Smooth muscle cell (in vitro differentiated cells): ENCODE measurements around the gene HOXA7. TPM values are rescaled to one million over a fixed set of nuclear protein-coding genes. Genes with fewer than 3 reads are reported as not detected.

ENCODE experiments used
- DNase-seq: peaks from one replicate; lab custom pipeline; 2025; ENCODE audit not compliant: unreplicated experiment; lab: John Stamatoyannopoulos, UW
- H2AFZ ChIP-seq: fragments of 200-600 bp; sonication (generic); 2 replicates; pipeline ENCODE4 v1.6.0; 2016; ENCODE audit warnings: antibody characterized with exemption, low read depth, mild to moderate bottlenecking
- H3F3A ChIP-seq: fragments of 200-600 bp; sonication (generic); 2 replicates; pipeline ENCODE4 v1.6.0; 2017; ENCODE audit warnings: antibody characterized with exemption, low read depth
- H3K27ac ChIP-seq: fragments of 200-600 bp; sonication (generic); 2 replicates; pipeline ENCODE4 v1.5.1; 2016; ENCODE audit warnings: low read depth, mild to moderate bottlenecking
- H3K27me3 ChIP-seq: fragments of 200-600 bp; sonication (generic); 2 replicates; pipeline ENCODE4 v1.6.1; 2016; ENCODE audit warnings: low read depth, mild to moderate bottlenecking
- H3K36me3 ChIP-seq: fragments of 200-600 bp; sonication (generic); 2 replicates; pipeline ENCODE4 v1.5.1; 2016; ENCODE audit warnings: low read depth
- H3K4me1 ChIP-seq: fragments of 200-600 bp; sonication (generic); 2 replicates; pipeline ENCODE4 v1.5.1; 2016; ENCODE audit warnings: low read depth
- H3K4me2 ChIP-seq: fragments of 200-600 bp; sonication (generic); 2 replicates; pipeline ENCODE4 v1.6.0; 2016; ENCODE audit warnings: mild to moderate bottlenecking
- H3K4me3 ChIP-seq: fragments of 200-600 bp; sonication (generic); 2 replicates; pipeline ENCODE4 v1.5.1; 2016; ENCODE audit warnings: mild to moderate bottlenecking
- H3K79me2 ChIP-seq: fragments of 200-600 bp; sonication (generic); 2 replicates; pipeline ENCODE4 v1.6.0; 2016; ENCODE audit warnings: low read depth, mild to moderate bottlenecking
- H3K9ac ChIP-seq: fragments of 200-600 bp; sonication (generic); 2 replicates; pipeline ENCODE4 v1.6.0; 2016; ENCODE audit warnings: low read depth
- H3K9me3 ChIP-seq: fragments of 200-600 bp; sonication (generic); replicated peaks from 2 replicates; pipeline ENCODE4 v1.5.1; 2016; ENCODE audit warnings: low read depth
- H4K20me1 ChIP-seq: fragments of 200-600 bp; sonication (generic); 2 replicates; pipeline ENCODE4 v1.6.0; 2016; ENCODE audit warnings: low read depth
- CTCF ChIP-seq: fragments of 200-600 bp; sonication (generic); IDR thresholded peaks from 2 replicates; pipeline ENCODE4 v1.5.1; 2017; ENCODE audit warnings: borderline replicate concordance, mild to moderate bottlenecking, antibody characterized with exemption; ENCODE audit not compliant: insufficient read depth, poor library complexity, severe bottlenecking
- WGBS: methylation state at CpG from one replicate; pipeline ENCODE4 v1.1.7; 2016; ENCODE audit warnings: low lambda C conversion rate; 5-methylcytosine and 5-hydroxymethylcytosine counted together
- polyA plus RNA-seq: library from polyadenylated mRNA; unstranded; fragments of >200 nt; fragmentation: Nextera tagmentation; extraction: Ambion mirVana; gene quantifications from 2 replicates; pipeline ENCODE4 v1.2.1, GENCODE V29; 2016
- total RNA-seq: library from RNA; depleted of rRNA; stranded (reverse); fragments of >200 nt; gene quantifications from 2 replicates; pipeline ENCODE4 v1.2.3, GENCODE V29; 2014

HOXA7 gene
- total and polyA plus RNA-seq, 2 experiments from 2014 or later: 0.72 to 1.2 TPM

GRCh38 chr7:27182285-27182841, 25.9 kb upstream of the HOXA7 start:
- Histone ChIP-seq H3K27me3 (no peaks in the 10 kb centered on the region), H3K36me3 (no peaks in the 10 kb centered on the region), H3K4me3 (peak overlapping the region; percentile 60), H3K27ac (peak overlapping the region; percentile 95), H3K79me2 (peaks cover 80% of the 10 kb centered on the region), H3K4me2 (peak overlapping the region; percentile 89), H2AFZ (no peak overlapping the region), H4K20me1 (peaks cover 11% of the 10 kb centered on the region), H3K9me3 (no peaks in the 10 kb centered on the region), H3K9ac (no peak overlapping the region), H3F3A (peaks cover 5% of the 10 kb centered on the region), H3K4me1 (peaks cover 12% of the 10 kb centered on the region)
- no peak for TF ChIP-seq CTCF
- no peak for DNase-seq
- WGBS: 31% methylated on average over 4 of the region's 4 CpGs

- no peak overlapping the region for H2AFZ ChIP-seq
- H3F3A ChIP-seq: no peaks in the 10 kb centered on the region
- no peak for DNase-seq
- H3K4me3 ChIP-seq: peak overlapping the region; percentile 60
- H3K27ac ChIP-seq: peak overlapping the region; percentile 95
- H3K27me3 ChIP-seq: no peaks in the 10 kb centered on the region
- H3K9me3 ChIP-seq: no peaks in the 10 kb centered on the region
- peaks cover 11% of the 10 kb centered on the region for H4K20me1 ChIP-seq
- H3K79me2 ChIP-seq: peaks cover 80% of the 10 kb centered on the region
- H3K4me1 ChIP-seq: peaks cover 8% of the 10 kb centered on the region
- H3K9ac ChIP-seq: no peak overlapping the region
- 49% methylated on average over 4 of the region's 4 CpGs for WGBS
- TF ChIP-seq CTCF: no peak
- no peaks in the 10 kb centered on the region for H3K36me3 ChIP-seq
- H3K4me2 ChIP-seq: peak overlapping the region; percentile 89
Measured at GRCh38 chr7:27181795-27182275, 25.4 kb upstream of the HOXA7 start.

- Histone ChIP-seq H3K4me3 (peak overlapping the region; percentile 67), H3K79me2 (peaks cover 80% of the 10 kb centered on the region)
- 41% methylated on average over 12 of the region's 12 CpGs for WGBS
Measured at GRCh38 chr7:27180431-27181420, 24.3 kb upstream of the HOXA7 start.

More at GRCh38 chr7:27180431-27181420, 24.3 kb upstream of the HOXA7 start:
- Histone ChIP-seq H3K9me3 (no peaks in the 10 kb centered on the region), H4K20me1 (peaks cover 19% of the 10 kb centered on the region), H3K9ac (peak overlapping the region; percentile 75), H3F3A (no peaks in the 10 kb centered on the region), H3K36me3 (no peaks in the 10 kb centered on the region), H2AFZ (peak overlapping the region; percentile 74), H3K4me2 (peak overlapping the region; percentile 89), H3K4me1 (peaks cover 7% of the 10 kb centered on the region), H3K27ac (peak overlapping the region; percentile 95), H3K27me3 (no peaks in the 10 kb centered on the region)
- no peak for DNase-seq
- no peak for TF ChIP-seq CTCF
